PC-9 (cell line): ENCODE measurements around the gene LMCD1.

Experiments
- CTCF ChIP-seq: fragments of 200-600 bp; sonication (generic); conservative IDR thresholded peaks from 2 replicates; pipeline ENCODE4 v1.6.1; 2017; ENCODE audit warnings: mixed run types, antibody characterized with exemption, mild to moderate bottlenecking, moderate library complexity
- EZH2 ChIP-seq: fragments of 200-600 bp; sonication (generic); IDR thresholded peaks from 2 replicates; pipeline ENCODE4 v1.8.0; 2017; ENCODE audit warnings: antibody characterized with exemption, low read depth

GRCh38 chr3:8519156-8519555, 17.5 kb downstream of the LMCD1 start:
- TF ChIP-seq EZH2 (no peak), CTCF (no peak)
